ENCODE measurements around the gene CYP27A1.
A peak's percentile ranks its signal among the peaks of the same experiment; 100 is the strongest.
"Not testable (repeated sequence)": the region's sequence is repeated elsewhere in the genome, so short reads cannot be mapped to it uniquely, and the experiment has no call there.

Gene CYP27A1

GRCh38 chr2:218837495-218837894 is 55.5 kb downstream of the CYP27A1 start:
- no peak for ATAC-seq
- no peak for TF ChIP-seq PPARA (CRISPR knock-in tag; IDR thresholded peaks at IDR 0.05; ENCODE audit: borderline replicate concordance)
- TF ChIP-seq ARNTL (CRISPR knock-in tag; IDR thresholded peaks at IDR 0.05; ENCODE audit: borderline replicate concordance, low read depth) = no peak
- TF ChIP-seq OSR1 (CRISPR knock-in tag; IDR thresholded peaks at IDR 0.05) = no peak
- TF ChIP-seq SNAI2 (CRISPR knock-in tag; IDR thresholded peaks at IDR 0.05) = no peak
- no peak for TF ChIP-seq ISL1 (CRISPR knock-in tag; IDR thresholded peaks at IDR 0.05)
- TF ChIP-seq ZNF565 (CRISPR knock-in tag; conservative IDR thresholded peaks at IDR 0.05; ENCODE audit: low read depth) = no peak
- TF ChIP-seq ESRRG (CRISPR knock-in tag; IDR thresholded peaks at IDR 0.05) = no peak
- TF ChIP-seq TOX (CRISPR knock-in tag; IDR thresholded peaks at IDR 0.05; ENCODE audit: borderline replicate concordance) = no peak
- TF ChIP-seq ZNF8 (CRISPR knock-in tag; IDR thresholded peaks at IDR 0.05) = no peak
- no peak for TF ChIP-seq ZC3H10 (CRISPR knock-in tag; IDR thresholded peaks at IDR 0.05)
- no peak for TF ChIP-seq ZFP3 (CRISPR knock-in tag; IDR thresholded peaks at IDR 0.05)
- TF ChIP-seq RARB (CRISPR knock-in tag; IDR thresholded peaks at IDR 0.05) = no peak
- TF ChIP-seq CSRNP3 (CRISPR knock-in tag; IDR thresholded peaks at IDR 0.05) = no peak
- no peak for TF ChIP-seq BACH2 (CRISPR knock-in tag; IDR thresholded peaks at IDR 0.05; ENCODE audit: borderline replicate concordance)
- no peak for TF ChIP-seq ZFP30 (CRISPR knock-in tag; IDR thresholded peaks at IDR 0.05)
- no peak for TF ChIP-seq CREB5 (CRISPR knock-in tag; IDR thresholded peaks at IDR 0.05; ENCODE audit: low read depth)
- no peak for TF ChIP-seq GLIS3 (CRISPR knock-in tag; IDR thresholded peaks at IDR 0.05)
- TF ChIP-seq TSHZ2 (CRISPR knock-in tag; IDR thresholded peaks at IDR 0.05) = no peak
- TF ChIP-seq TCF4 (CRISPR knock-in tag; IDR thresholded peaks at IDR 0.05; ENCODE audit: borderline replicate concordance) = no peak

GRCh38 chr2:218839430-218839829 is 57.5 kb downstream of the CYP27A1 start:
- no peak for ATAC-seq
- TF ChIP-seq ZFP3 (CRISPR knock-in tag; IDR thresholded peaks at IDR 0.05) (no peak), PATZ1 (CRISPR knock-in tag; IDR thresholded peaks at IDR 0.05; ENCODE audit: borderline replicate concordance) (no peak), ARNTL (CRISPR knock-in tag; IDR thresholded peaks at IDR 0.05; ENCODE audit: borderline replicate concordance, low read depth) (no peak), TCF4 (CRISPR knock-in tag; IDR thresholded peaks at IDR 0.05; ENCODE audit: borderline replicate concordance) (no peak), BACH2 (CRISPR knock-in tag; IDR thresholded peaks at IDR 0.05; ENCODE audit: borderline replicate concordance) (no peak)

- no peak for TF ChIP-seq PPARA (CRISPR knock-in tag; IDR thresholded peaks at IDR 0.05; ENCODE audit: borderline replicate concordance)
- no peak for TF ChIP-seq CREB5 (CRISPR knock-in tag; IDR thresholded peaks at IDR 0.05; ENCODE audit: low read depth)
- no peak for TF ChIP-seq RARB (CRISPR knock-in tag; IDR thresholded peaks at IDR 0.05)
Measured at GRCh38 chr2:218839888-218840287, 57.9 kb downstream of the CYP27A1 start.

GRCh38 chr2:218844334-218844733 is 62.4 kb downstream of the CYP27A1 start:
- 0 out of 2 replicates have a peak, but pooled peaks have one; percentile 30 for TF ChIP-seq ZNF70 (CRISPR knock-in tag; IDR thresholded peaks at IDR 0.05)

More at GRCh38 chr2:218839888-218840287, 57.9 kb downstream of the CYP27A1 start:
- no peak for ATAC-seq

GRCh38 chr2:218846963-218847362 is 65.0 kb downstream of the CYP27A1 start:
- ATAC-seq = not testable (repeated sequence)

More at GRCh38 chr2:218844334-218844733, 62.4 kb downstream of the CYP27A1 start:
- ATAC-seq = not testable (repeated sequence)

All from SK-N-SH treated with all-trans-retinoic acid at 6 μM for 48 hours (cell line).